ENCODE data around the gene ANKMY1. TPM values are rescaled to one million over a fixed set of nuclear protein-coding genes. Genes with fewer than 3 reads are reported as not detected.

ANKMY1 gene
- total RNA-seq, 1 experiment from 2014 or later: 28.3 TPM

DNA sequence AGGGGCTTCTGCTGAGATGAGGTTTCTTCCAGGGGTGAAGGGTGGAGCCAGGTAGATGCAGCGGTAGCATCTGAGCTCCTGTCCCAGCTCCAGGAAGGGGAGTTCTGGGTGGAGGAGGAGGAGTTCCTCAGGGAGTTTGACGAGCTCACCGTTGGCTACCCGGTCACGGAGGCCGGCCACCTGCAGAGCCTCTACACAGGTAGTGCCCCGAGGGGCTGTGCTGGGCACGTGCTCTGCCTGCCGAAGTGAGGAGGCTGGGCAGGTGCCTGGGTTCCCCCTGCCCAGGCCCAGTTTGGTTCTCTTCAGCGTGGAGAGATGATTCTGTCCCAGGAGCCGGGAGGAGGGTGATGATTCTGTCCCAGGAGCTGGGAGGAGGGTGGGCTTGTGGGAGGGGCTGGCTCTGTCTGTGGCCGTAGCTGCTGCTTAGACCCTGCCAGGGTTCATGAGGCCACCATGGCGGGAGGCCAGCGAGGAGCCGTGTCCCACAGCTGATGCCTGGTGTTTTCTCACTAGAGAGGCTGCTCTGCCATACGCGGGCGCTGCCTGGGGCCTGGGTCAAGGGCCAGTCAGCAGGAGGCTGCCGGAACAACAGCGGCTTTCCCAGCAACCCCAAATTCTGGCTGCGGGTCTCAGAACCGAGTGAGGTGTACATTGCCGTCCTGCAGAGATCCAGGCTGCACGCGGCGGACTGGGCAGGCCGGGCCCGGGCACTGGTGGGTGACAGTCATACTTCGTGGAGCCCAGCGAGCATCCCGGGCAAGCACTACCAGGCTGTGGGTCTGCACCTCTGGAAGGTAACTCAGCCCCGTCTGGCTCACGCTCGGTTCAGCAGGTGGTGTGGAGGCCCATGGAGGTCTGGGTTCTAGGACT is 37.0 kb upstream of the ANKMY1 start:
- Histone ChIP-seq H3K27me3 (ENCODE audit: insufficient read depth, low read length) (no peaks in the 10 kb centered on the region), H3K4me3 (replicated peaks in 1 of 2; ENCODE audit: low read depth in 1 of 2, low read length in 2 of 2) (no peak overlapping the region), H3K4me1 (ENCODE audit: control insufficient read depth in 1 of 2, insufficient read depth in 2 of 2, low read length in 2 of 2) (no peaks in the 10 kb centered on the region), H3K9me3 (ENCODE audit: control insufficient read depth in 1 of 2, insufficient read depth in 1 of 2, low read depth in 1 of 2, low read length in 2 of 2) (no peaks in the 10 kb centered on the region), H3K79me2 (ENCODE audit: insufficient read depth, low read length) (peaks cover 5% of the 10 kb centered on the region), H3K36me3 (ENCODE audit: control insufficient read depth in 1 of 2, insufficient read depth in 2 of 2, low read length in 2 of 2) (peaks cover 3 to 6% of the 10 kb centered on the region in 2 experiments; a peak in 3 of 4 replicates), H3K9ac (ENCODE audit: low read length) (no peak overlapping the region), H3K9me2 (ENCODE audit: insufficient read depth) (no peaks in the 10 kb centered on the region), H4K20me1 (ENCODE audit: insufficient read depth) (no peaks in the 10 kb centered on the region), H3K4me2 (ENCODE audit: low read length) (no peak overlapping the region), H3K27ac (ENCODE audit: low read depth, low read length) (no peak overlapping the region), H2AFZ (ENCODE audit: low read depth, low read length, poor library complexity, severe bottlenecking) (no peak overlapping the region)
- ChIA-PET RAD21 (ENCODE audit: low non-redundant PET in 1 of 2, low total read pairs in 2 of 2, uncharacterized antibody in 2 of 2, unreplicated experiment in 2 of 2) (no interaction called here), CTCF (no interaction called here), POLR2A (no interaction called here)
- ATAC-seq (no peak), DNase-seq (ENCODE audit: low read depth, low spot score) (no peak)
- intact Hi-C loops (cut with micrococcal nuclease): no loop called here
- BruUV-seq (replicated peaks): no TSS peak
- TF ChIP-seq YY1 (IDR thresholded peaks at IDR 0.05; ENCODE audit: extremely low read depth, insufficient replicate concordance, low read depth, low read length): no peak
- TF ChIP-seq CBX3 (IDR thresholded peaks at IDR 0.05; ENCODE audit: low read depth): no peak
- TF ChIP-seq, protein P1, sequence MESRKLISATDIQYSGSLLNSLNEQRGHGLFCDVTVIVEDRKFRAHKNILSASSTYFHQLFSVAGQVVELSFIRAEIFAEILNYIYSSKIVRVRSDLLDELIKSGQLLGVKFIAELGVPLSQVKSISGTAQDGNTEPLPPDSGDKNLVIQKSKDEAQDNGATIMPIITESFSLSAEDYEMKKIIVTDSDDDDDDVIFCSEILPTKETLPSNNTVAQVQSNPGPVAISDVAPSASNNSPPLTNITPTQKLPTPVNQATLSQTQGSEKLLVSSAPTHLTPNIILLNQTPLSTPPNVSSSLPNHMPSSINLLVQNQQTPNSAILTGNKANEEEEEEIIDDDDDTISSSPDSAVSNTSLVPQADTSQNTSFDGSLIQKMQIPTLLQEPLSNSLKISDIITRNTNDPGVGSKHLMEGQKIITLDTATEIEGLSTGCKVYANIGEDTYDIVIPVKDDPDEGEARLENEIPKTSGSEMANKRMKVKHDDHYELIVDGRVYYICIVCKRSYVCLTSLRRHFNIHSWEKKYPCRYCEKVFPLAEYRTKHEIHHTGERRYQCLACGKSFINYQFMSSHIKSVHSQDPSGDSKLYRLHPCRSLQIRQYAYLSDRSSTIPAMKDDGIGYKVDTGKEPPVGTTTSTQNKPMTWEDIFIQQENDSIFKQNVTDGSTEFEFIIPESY (IDR thresholded peaks at IDR 0.05; ENCODE audit: extremely low read depth, insufficient replicate concordance, low read length): no peak
- TF ChIP-seq JUND (IDR thresholded peaks at IDR 0.05): no peak
- no peak for TF ChIP-seq SRF (IDR thresholded peaks at IDR 0.05; ENCODE audit: low read depth)
- TF ChIP-seq TCF7L2 (IDR thresholded peaks at IDR 0.05; ENCODE audit: borderline replicate concordance, extremely low read depth, insufficient read depth, insufficient read length): no peak
- TF ChIP-seq, protein P2, sequence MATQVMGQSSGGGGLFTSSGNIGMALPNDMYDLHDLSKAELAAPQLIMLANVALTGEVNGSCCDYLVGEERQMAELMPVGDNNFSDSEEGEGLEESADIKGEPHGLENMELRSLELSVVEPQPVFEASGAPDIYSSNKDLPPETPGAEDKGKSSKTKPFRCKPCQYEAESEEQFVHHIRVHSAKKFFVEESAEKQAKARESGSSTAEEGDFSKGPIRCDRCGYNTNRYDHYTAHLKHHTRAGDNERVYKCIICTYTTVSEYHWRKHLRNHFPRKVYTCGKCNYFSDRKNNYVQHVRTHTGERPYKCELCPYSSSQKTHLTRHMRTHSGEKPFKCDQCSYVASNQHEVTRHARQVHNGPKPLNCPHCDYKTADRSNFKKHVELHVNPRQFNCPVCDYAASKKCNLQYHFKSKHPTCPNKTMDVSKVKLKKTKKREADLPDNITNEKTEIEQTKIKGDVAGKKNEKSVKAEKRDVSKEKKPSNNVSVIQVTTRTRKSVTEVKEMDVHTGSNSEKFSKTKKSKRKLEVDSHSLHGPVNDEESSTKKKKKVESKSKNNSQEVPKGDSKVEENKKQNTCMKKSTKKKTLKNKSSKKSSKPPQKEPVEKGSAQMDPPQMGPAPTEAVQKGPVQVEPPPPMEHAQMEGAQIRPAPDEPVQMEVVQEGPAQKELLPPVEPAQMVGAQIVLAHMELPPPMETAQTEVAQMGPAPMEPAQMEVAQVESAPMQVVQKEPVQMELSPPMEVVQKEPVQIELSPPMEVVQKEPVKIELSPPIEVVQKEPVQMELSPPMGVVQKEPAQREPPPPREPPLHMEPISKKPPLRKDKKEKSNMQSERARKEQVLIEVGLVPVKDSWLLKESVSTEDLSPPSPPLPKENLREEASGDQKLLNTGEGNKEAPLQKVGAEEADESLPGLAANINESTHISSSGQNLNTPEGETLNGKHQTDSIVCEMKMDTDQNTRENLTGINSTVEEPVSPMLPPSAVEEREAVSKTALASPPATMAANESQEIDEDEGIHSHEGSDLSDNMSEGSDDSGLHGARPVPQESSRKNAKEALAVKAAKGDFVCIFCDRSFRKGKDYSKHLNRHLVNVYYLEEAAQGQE (IDR thresholded peaks at IDR 0.05; ENCODE audit: low read depth): no peak
- TF ChIP-seq SP1 (IDR thresholded peaks at IDR 0.05; ENCODE audit: low read depth): no peak
- TF ChIP-seq POLR2AphosphoS5 (IDR thresholded peaks at IDR 0.05; ENCODE audit: low read depth, low read length): no peak
- TF ChIP-seq, protein P3, sequence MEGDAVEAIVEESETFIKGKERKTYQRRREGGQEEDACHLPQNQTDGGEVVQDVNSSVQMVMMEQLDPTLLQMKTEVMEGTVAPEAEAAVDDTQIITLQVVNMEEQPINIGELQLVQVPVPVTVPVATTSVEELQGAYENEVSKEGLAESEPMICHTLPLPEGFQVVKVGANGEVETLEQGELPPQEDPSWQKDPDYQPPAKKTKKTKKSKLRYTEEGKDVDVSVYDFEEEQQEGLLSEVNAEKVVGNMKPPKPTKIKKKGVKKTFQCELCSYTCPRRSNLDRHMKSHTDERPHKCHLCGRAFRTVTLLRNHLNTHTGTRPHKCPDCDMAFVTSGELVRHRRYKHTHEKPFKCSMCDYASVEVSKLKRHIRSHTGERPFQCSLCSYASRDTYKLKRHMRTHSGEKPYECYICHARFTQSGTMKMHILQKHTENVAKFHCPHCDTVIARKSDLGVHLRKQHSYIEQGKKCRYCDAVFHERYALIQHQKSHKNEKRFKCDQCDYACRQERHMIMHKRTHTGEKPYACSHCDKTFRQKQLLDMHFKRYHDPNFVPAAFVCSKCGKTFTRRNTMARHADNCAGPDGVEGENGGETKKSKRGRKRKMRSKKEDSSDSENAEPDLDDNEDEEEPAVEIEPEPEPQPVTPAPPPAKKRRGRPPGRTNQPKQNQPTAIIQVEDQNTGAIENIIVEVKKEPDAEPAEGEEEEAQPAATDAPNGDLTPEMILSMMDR (IDR thresholded peaks at IDR 0.05 in 2 of 3, conservative IDR thresholded peaks at IDR 0.05 in 1 of 3; ENCODE audit: borderline replicate concordance in 1 of 3, insufficient read depth in 1 of 3, low read depth in 2 of 3, low read length in 2 of 3): no peak
- no peak for TF ChIP-seq CEBPB (IDR thresholded peaks at IDR 0.05; ENCODE audit: low read depth)
- no peak for TF ChIP-seq ZFX (IDR thresholded peaks at IDR 0.05)

Data from HCT116 (cell line).